MV-4-11 (cell line): ENCODE results near the gene ATL3.

Source experiments
- DNase-seq: peaks from one replicate; lab custom pipeline; 2025; lab: John Stamatoyannopoulos, UW

Gene ATL3, protein sequence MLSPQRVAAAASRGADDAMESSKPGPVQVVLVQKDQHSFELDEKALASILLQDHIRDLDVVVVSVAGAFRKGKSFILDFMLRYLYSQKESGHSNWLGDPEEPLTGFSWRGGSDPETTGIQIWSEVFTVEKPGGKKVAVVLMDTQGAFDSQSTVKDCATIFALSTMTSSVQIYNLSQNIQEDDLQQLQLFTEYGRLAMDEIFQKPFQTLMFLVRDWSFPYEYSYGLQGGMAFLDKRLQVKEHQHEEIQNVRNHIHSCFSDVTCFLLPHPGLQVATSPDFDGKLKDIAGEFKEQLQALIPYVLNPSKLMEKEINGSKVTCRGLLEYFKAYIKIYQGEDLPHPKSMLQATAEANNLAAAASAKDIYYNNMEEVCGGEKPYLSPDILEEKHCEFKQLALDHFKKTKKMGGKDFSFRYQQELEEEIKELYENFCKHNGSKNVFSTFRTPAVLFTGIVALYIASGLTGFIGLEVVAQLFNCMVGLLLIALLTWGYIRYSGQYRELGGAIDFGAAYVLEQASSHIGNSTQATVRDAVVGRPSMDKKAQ

DNA sequence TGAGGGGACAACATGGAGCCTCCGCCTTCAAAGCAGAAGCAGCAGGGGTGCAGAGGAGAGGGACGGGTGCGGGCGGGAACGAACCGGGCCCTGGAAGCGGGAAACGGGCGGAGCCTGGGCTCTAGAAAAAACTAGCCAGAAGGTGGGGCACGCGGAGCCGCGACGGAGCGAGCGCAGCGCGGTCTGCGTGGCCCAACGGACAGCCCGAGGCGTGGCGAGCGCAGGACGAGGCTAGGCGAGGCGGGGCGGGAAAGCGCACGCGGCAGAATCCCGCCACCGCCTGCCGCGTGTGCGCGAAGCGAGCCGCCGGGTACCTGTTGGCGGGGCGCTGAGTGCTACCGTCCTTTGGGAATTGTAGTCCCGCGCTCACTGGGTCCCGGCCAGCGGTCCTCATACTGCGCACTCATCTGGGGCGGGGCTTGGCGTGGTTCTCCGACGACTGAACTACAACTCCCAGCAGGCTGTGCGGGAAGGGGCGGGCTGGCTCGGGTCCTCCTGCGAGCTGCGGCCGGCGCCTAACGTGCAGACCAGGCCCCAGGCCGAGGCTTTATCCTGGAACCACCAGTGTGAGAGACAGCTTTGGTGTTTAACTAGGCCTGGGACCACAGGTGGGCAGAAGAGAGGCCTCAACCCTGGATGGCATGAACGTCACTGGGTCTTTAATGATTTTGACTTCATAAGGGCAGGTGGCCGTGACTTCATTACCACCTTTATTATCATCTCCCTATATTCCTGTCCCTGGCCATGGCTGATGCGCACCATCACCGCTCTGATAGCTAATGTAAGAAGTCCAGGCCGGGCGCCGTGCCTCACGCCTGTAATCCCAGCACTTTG, at the start of gene ATL3:
ATL3 (minus strand) TSS at position 55 of the 834 bp plus-strand sequence; CDS start at position 14, 41 bp downstream.
- DNase-seq, result peak; percentile 94

DNA sequence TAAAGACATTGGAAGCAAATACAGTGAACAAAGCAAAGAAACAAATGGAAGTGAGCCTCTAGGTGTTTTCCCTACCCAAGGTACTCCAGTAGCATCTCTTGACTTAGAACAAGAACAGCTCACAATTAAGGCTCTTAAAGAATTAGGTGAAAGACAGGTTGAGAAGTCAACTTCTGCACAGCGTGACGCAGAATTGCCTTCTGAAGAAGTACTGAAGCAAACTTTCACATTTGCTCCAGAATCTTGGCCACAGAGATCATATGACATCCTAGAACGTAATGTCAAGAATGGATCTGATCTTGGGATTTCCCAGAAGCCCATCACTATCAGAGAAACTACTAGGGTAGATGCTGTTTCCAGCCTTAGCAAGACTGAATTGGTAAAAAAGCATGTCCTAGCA, 49.4 kb upstream of the ATL3 start:
- DNase-seq, result no peak

DNA sequence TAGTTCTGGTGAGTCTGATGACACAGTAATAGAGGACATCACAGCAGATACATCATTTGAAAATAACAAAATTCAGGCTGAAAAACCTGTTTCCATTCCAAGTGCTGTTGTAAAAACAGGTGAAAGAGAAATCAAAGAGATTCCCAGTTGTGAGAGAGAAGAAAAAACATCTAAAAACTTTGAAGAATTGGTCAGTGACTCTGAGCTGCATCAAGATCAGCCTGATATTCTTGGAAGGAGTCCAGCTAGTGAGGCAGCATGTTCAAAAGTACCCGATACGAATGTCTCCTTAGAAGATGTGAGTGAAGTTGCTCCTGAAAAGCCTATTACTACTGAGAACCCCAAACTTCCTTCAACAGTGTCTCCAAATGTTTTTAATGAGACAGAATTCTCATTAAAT, 48.8 kb upstream of the ATL3 start:
- DNase-seq, result no peak

DNA sequence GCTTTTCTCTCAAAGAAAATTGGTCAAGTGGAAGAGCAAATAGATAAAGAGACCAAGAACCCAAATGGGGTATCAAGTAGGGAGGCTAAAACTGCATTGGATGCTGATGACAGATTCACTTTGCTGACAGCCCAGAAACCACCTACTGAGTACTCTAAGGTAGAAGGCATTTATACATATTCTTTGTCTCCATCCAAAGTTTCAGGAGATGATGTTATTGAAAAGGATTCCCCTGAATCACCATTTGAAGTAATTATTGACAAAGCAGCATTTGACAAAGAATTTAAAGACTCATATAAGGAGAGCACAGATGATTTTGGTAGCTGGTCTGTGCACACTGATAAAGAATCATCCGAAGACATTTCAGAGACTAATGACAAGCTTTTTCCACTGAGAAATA, 47.8 kb upstream of the ATL3 start:
- no peak for DNase-seq

DNA sequence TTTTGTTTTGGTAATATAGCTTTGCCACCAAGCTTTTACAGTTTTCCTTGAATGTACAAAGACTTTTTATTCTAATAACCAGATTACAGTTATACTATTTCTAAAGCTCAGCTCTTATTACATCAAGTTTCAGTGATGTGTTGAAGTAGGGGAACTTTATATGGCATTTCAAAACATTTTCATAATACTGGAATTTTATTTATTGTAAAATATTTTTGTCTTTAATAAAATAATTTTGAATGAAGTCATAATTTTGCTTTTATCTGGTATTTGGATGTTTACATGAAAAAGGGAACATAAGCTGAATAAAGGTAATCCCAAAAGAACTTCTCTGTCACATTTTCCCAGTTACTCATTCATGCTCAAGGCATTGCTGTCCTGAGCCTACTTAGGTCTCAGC, 44.9 kb upstream of the ATL3 start:
- no peak for DNase-seq

DNA sequence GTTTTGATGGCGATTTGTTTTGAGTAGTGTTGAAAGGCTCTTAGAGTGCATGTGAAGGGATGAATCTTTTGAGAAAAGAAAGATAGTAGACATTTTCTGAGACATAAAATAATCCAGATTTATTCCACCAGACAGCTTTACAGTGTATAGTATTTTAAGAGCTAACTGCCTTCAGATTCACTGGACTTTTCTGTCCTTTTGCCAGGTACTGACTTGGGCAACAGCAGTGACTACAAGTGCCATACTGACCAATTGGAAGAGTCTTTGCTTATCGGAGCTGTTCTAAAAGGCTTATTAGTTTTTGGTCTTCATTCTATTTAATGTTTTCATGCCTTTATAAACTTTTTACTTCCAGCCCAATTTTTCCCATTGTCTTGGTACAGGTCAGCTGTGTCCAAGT, 42.6 kb upstream of the ATL3 start:
- DNase-seq, result no peak

DNA sequence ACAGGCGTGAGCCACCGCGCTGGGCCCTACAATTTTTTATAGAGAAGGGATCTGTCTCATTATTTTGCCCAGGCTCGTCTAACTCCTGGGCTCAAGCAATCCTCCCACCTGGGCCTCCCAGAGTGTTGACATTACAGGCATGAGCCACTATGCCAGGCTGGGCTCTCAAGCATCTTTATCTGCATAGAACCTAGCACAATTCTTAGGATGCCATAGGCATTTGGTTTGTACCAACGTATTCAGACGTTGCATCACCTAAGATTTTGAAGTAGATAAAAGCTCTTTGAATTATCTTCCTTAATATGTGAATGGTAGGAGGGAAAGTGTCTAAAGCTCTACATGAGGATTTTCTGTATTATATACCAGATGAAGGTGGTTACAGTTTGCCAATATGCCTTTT, 40.7 kb upstream of the ATL3 start:
- DNase-seq, result no peak

DNA sequence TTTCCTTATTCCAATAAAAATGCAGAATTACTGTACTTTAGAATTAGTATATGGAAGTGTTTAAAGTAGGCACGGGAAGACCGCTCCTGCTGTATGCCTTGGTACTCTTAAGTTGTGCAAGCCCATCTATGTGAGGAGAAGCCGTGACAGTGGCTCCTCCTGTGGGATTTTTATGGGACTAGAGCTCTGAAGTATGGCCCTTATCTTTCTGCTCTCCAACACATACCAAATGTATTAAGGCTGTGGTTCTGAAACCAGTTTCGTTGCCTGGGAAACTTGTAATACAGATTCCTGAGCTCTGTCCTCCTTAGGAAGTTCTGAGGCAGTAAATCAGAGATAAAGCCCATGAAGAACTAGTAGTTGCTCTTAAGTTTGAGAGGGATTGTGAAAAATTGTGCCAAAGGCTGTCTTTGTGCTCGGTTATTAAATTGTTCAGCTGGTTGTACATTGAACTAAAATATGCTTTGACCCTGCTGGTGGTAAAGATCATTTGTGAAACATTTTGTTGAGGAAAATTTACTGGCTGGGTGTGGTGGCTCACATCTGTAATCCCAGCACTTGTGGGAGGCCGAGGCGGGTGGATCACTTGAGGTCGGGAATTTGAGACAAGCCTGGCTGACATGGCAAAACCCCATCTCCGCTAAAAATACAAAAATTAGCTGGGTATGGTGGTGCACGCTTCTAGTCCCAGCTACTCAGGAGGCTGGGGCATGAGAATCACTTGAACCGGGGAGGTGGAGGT, 39.5 kb upstream of the ATL3 start:
- DNase-seq, result no peak

DNA sequence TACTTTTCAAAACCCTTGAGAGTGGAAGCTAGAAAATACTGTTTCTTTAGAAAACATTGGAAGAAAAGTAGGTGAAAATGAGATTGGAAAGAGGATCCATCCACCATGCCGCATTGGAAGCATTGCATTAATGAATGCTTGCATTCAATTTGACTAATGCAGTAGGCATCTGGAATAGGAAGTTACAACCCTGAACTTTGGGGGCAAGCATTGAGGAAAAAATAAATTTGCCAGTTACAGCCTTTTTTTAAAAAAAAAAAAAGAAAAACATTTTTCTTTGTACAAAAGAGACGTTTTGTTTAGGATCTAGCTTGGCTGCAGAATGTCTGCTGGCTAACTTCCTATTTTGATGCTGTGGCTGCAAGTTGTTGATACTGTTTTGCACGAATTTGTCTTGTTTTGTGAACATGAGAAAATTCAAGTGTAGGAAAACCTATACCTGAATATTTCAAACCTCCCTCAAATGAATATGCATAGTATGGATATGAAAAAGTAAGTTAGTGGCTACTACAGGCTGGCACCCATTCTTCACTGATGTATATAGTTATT, 38.2 kb upstream of the ATL3 start:
- DNase-seq, result no peak

DNA sequence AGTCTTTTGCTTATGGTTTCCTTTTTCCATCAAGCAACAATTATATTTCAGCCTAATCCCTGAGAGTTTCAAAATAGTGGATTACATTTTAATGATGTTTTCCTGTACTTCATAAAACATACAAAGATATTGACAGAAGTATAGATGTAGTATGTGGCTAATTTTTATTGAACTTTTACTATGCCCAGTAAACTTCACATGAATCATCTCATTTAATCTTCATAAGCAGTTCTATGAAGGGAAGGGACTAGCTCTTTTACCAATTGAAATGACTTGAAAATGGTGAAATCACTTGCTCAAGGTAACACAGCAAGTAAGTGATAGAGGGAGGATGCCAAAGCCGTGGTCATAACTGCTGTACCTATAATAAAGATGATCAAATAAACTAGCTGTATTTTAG, 37.6 kb upstream of the ATL3 start:
- DNase-seq, result no peak

DNA sequence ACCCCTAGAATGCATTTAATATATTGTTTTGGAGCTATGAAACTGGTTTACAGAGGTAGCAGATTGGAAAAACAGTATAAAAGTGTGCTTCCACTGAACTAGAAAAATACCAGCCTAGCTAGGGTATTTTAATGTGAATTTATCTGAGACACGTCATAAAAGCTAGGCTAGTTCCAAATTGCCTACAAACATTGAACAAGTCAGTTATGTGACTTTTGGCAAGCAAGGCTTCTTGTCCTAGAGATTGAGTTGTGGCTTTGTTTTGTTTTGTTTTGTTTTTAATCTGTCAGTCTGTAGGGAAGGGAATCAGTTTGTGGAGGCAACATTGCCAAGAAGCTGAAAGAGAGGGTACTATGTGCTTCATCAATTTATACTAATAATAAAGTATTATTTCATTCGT, 34.4 kb upstream of the ATL3 start:
- DNase-seq, result no peak

DNA sequence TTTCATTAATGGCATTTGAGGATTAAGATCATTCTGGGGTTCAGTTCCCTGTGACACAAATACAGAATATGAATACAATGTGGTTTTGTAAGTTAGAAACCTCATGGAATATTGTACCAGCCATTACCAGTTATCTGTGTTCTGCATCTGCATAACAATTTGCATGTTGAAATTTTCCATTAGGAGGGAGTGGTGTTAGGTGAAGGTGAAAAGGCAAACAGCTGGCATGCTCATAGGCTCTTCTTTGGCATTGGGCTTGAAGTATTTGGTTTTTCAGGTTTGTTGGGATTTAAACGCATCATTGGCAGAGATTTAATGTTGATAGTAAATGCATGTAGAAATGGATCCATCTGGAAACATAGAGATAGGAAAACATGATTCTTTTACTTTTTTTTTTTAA, 28.7 kb upstream of the ATL3 start:
- DNase-seq, result no peak

DNA sequence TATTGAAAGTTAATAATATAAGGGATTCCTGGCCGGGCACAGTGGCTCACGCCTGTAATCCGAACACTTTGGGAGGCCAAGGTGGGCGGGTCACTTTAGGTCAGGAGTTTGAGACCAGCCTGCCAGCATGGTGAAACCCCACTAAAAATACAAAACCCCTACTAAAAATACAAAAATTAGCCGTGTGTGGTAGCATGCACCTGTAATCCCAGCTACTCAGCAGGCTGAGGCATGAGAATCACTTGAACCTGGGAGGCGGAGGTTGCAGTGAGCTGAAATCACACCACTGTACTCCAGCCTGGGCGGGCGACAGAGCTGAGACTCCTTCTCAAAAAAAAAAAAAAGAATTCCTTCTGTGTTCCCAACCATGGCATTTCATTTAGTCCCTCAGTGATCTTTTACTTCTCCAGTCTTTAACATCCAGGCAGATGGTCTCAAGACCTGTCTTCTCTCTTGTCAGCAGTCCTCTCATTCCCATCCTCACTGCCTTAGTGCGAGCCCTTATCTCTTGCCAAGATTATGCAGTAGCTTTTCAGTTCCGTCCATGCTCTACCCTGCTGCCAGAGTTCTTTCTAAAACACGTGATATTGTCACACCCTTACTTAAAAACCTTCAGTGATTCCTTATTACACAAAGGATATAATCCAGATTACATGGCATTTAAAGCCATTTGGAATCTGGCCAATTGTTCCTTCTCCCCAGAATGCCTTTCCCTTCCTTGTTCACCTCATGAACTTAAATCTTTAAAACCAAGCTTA, 28.0 kb upstream of the ATL3 start:
- no peak for DNase-seq

DNA sequence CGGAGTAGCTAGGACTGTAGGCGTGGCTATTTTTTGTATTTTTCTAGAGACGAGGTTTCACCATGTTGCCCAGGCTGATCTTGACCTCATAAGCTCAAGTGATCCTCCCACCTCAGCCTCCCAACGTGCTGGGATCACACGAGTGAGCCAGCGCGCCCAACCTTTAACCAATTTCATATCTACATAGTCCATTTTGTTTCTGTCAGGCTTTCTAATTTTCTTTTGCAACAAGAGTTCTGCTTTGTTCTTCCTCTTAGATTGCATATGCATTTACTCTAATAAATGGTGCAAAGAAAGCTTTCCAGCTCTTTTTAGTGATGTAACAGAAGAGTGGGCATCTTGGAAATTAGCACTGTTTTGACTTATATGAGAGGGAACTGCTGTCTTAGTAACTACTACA, 23.4 kb upstream of the ATL3 start:
- DNase-seq, result no peak

DNA sequence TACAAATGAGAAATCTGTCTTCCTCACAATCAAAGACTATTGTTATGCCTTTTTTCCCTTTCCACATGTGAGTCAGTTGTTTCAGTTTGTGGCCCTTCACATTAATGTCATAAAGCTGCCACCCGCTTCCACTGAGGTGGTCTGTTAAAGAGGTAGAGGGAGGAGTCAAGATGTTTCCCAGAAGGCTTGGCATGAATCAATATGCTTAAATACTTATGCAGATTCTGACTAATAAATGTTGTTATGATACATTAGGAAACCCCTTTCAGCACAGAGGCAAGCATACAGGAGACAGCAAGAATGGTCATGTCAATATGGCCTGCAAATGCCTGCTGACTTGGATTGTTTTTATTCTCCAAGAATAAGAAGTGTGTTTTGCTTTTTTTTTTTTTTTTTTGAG, 16.7 kb upstream of the ATL3 start:
- no peak for DNase-seq

DNA sequence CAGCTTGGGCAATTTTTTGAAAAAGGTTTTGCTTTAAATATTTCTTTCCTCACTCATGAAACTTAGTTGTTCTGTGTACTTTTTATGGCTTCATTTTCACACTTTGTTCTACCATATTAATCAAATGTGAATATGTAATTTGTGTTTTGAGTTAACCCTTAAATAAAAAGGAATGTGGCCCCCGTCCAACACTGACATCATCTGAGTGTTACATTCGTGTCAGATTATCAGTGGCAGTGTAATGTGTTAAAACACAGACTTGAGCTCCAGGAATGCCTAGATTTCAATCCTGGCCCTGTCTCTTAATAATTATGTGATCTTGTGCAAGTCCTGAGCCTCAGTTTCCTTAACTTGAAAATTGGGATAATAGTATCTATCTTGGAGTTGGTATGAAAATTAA, 15.8 kb upstream of the ATL3 start:
- no peak for DNase-seq

DNA sequence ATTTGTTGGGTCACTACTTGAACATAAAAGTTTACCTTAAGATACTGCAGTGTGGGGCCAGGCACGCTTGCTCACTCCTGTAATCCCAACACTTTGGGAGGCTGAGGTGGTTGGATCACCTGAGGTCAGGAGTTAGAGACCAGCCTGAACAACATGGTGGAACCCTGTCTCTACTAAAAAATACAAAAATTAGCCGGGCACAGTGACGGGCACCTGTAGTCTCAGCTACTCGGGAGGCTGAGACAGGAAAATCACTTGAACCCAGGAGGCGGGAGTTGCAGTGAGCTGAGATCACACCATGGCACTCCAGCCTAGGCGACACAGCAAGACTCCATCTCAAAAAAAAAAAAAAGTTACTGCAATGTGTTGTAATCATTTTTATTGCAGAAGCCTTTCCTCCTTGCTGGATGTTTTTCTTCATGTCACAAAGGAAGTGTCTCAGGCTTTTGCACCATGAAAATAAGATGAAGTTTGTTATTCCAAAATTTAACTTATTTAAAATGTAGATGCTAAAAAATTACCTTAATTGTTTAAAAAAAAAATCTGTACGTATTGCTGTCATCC, 14.1 kb upstream of the ATL3 start:
- DNase-seq, result peak; percentile 56

DNA sequence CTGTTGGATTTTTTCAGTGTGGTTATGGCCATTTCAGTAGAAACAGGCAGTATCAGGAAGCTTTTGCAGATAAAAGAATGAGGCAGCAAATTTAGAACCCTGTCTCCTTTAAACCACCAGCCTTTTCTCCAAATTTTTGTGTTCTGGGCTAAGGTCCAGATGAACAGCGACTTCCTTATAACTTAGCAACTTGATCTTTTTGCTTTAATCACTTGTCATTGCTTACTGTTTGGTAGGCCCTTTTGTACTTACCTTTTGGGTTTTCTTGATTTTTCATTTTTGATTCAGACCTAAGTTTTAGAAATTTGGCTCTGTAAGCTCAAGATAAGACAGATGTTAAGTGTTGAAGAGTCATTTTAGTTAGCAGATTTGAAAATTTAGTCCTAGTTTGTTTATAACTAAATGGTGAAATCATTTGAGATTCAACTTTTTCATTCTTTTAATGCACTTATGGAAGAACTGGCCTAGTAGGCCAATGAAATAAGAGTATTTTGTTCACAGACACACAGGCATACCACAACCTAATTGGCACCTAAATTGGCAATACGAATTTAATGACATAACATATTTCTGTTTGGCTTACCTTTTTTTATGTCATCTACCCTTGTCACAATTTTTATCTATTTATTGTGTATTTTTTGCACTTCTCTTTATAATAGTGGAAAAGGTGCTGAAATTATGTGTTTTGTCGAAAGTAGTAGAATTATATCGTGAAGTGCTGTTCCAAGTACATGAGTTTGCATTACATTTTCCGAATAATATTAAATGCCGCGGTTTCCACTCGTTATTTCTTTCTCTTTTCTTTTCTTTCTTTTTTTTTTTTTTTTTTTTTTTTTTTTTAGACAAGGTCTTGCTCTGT, 12.2 kb upstream of the ATL3 start:
- DNase-seq, result no peak

DNA sequence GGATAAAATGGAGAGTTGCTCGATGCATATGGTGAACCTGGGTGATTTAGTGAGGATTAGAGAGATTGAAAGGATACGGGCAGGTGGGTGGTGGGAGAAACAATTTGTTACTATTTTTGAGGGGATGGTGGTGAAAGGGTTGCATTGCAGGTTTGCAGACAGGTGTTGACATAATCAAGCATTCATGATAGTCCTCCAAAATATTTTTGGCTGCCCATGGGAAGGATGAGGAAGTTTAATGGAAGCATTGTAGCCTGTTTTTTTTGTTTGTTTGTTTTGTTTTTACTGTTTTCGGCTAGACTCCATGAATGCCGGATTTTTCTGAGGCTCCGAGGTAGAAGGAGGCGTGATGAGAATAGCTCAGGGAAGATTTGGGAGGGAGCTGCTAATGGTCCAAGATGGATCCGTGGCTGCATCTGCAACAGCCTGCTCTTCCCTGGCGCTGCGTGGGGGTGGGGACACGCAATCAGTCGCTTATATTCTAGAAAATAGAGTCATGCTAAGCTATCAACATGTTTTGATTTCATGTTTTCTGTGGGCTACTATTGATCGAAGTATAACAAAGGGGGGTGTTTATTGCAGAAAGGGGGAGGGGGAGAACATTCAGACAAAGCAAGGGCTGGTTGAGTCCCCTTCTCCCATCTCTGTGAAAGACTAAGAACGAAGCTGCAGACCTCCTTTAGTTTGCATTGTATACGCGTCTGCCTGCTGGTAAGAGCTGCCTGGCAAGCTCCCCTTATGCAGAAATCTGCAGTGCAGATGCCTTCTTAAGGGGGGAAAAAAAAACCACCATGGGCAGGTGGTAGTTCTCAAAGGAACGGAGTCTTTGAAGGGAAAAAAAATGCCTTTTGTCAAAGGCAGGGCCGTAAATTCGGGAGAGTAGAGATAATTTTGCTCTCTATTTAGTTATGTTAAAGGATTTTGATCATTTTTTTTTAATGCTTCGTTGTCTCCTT, 11.2 kb upstream of the ATL3 start:
- DNase-seq, result no peak
